ENCODE measurements around the gene RHBDD1. TPM values are rescaled to one million over a fixed set of nuclear protein-coding genes. Genes with fewer than 3 reads are reported as not detected.

Gene RHBDD1
- total RNA-seq, 1 donor from 2014 or later = 3.7 TPM

DNA sequence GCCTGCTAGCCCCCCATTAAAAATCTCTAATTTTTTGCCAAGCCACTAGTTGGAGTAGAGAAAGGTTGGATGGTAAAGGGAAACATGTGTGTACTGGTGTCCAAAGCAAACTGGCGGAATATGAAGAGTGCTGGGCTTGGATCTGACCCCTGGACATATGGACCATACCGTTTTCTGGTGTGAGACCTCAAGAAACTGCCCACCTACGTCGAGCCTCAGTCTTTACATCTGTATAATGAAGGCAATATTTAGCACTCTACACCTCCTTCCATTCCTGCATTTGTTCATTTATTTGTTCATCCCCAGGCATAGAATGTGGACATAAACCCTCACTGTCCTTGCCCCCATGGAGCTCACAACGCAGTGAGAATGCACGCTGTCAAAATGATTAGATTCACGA is 142.4 kb downstream of the RHBDD1 start:
- no peak overlapping the region for H3K4me3 ChIP-seq
- no peak for DNase-seq (ENCODE audit: low spot score in 2 of 2)
- no peaks in the 10 kb centered on the region for H3K4me1 ChIP-seq
- H3K27ac ChIP-seq = no peak overlapping the region
- no peak for TF ChIP-seq CTCF (IDR thresholded peaks at IDR 0.05)
- intact Hi-C loops (cut with DNase I) = loop anchor here (10.0 kb wide), 1 partner anchor 313 kb away; no protein-coding TSS in a partner anchor
- no peaks in the 10 kb centered on the region for H3K27me3 ChIP-seq
- no peaks in the 10 kb centered on the region for H3K9me3 ChIP-seq
- H3K36me3 ChIP-seq = no peaks in the 10 kb centered on the region

- Histone ChIP-seq H3K4me1 (no peaks in the 10 kb centered on the region), H3K27me3 (no peaks in the 10 kb centered on the region), H3K9me3 (no peaks in the 10 kb centered on the region), H3K36me3 (no peaks in the 10 kb centered on the region), H3K4me3 (no peak overlapping the region), H3K27ac (no peak overlapping the region)
- DNase-seq (ENCODE audit: low spot score in 2 of 2) = no peak
- no peak for TF ChIP-seq CTCF (IDR thresholded peaks at IDR 0.05)
- intact Hi-C loops (cut with DNase I) = loop anchor here (10.0 kb wide), 1 partner anchor 314 kb away; no protein-coding TSS in a partner anchor
Observed at GRCh38 chr2:226979004-226979403, 143.2 kb downstream of the RHBDD1 start.

DNA sequence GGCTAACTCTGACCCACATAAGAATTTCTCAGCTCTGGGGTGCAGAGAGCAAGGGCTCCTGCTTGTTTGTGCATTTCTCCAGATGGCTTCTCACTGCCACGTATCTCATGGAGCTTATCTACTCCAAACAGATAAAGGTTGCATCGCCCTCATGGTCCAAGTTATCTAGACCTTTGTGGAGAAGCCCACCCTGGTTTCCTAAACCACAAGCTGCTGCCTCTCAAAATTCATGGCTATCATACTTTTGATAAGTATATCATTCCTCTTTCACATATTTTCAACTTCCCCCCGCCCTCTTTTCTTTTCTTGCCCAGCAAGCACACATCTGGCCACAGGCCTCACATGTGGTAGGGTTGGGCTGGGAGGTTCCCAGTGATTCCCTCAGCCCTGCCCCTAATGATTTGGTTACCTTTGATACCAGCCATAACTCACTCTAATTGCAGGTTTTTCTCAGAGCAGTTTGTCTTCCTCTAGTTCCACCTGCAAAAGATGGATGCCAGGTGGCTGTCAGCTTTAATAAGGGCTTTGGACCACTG is 146.0 kb downstream of the RHBDD1 start:
- intact Hi-C loops (cut with DNase I) = no loop called here
- H3K27ac ChIP-seq = no peak overlapping the region
- H3K27me3 ChIP-seq = no peaks in the 10 kb centered on the region
- no peak overlapping the region for H3K4me3 ChIP-seq
- peaks cover 0 to 3% of the 10 kb centered on the region in 2 donors for H3K4me1 ChIP-seq
- TF ChIP-seq CTCF (IDR thresholded peaks at IDR 0.05) = no peak
- no peaks in the 10 kb centered on the region for H3K36me3 ChIP-seq
- DNase-seq (ENCODE audit: low spot score in 2 of 2) = no peak
- H3K9me3 ChIP-seq = no peaks in the 10 kb centered on the region

DNA sequence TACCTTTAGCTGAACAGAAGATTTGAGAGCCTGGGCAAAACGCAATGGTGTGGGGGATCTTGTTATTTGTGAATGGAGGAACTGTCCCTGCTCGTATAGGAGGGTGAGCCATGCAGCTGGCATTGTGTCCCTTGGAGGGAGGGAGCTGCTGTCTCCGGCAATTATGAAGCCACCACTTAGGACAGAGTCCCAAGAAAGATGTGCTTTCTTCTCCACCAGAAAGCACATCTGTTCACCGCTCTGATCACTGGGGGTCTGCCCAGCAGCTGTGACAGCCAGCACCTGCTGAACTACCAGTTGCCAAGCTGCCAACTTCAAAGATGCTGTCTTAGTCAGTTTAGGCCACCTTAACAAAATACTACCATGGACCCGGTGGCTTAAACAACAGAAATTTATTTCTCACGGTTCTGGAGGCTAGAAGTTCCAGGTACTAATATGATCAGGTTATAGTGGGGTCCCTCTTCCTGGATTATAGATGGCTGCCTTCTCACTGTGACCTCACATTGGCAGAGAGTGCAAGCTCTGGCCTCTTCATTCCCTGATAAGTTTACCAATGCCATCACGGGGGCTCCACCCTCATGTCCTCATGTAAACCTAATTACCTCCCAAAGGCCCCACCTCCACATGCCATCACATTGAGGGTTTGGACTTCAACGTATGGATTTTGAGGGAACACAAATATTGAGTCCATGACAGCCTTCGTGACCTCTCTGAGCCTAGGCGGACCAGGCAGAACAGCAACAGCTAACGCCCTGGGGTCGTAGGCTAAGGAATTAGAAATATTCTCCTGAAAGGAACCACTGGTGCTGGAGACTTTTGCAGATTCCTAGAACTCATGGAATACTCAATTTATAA is 148.3 kb downstream of the RHBDD1 start:
- Histone ChIP-seq H3K9me3 (no peaks in the 10 kb centered on the region), H3K27ac (no peak overlapping the region), H3K36me3 (no peaks in the 10 kb centered on the region), H3K4me3 (no peak overlapping the region), H3K27me3 (no peaks in the 10 kb centered on the region), H3K4me1 (peaks cover 0 to 3% of the 10 kb centered on the region in 2 donors)
- no peak for DNase-seq (ENCODE audit: low spot score in 2 of 2)
- intact Hi-C loops (cut with DNase I) = loop anchor here (2.0 kb wide), 1 partner anchor 183 kb away; no protein-coding TSS in a partner anchor
- no peak for TF ChIP-seq CTCF (IDR thresholded peaks at IDR 0.05)

DNA sequence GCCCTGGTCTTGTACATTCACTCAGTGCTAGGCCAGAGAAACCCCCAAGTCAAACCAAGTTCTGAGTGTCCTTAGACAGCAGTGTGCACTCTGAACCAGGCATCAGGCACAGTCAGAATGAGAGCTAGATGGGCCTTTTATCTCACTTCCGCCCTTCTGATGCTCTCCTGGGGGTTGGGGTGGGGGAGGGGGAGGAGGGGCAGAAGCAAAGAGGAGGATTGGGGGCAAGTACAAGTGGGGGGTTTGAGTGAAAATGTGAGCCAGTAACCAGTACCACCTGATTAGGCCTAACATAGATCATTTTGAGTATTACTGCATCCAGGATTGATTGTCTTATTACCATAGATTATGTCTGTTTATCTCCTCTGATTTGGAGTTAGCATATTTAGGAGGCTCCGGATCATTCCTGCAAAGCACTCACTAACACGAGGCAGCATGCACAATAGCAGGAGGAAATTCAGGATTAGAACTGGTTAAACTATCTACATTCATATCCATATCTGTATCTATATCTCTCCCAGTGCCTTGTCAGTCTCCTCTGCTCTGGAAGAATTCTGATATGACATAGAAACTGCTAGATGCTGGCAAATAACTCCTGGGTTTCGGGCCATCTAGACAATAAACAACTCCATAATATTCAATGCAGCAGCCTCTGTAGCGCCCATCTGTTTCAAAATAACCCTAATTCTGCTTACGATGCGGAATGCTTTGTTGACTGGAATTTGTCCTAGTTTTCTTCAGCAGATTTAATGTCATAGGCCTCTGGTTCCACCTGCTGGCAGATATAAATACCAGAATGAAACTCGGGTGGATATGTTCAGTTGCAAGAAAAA is 149.1 kb downstream of the RHBDD1 start:
- Histone ChIP-seq H3K4me1 (peaks cover 0 to 3% of the 10 kb centered on the region in 2 donors), H3K9me3 (no peaks in the 10 kb centered on the region), H3K4me3 (no peak overlapping the region), H3K27me3 (no peaks in the 10 kb centered on the region), H3K36me3 (no peaks in the 10 kb centered on the region), H3K27ac (no peak overlapping the region)
- intact Hi-C loops (cut with DNase I) = loop anchor here (1.0 to 5.0 kb wide), 3 partner anchors 184 to 1317 kb away; no protein-coding TSS in a partner anchor
- DNase-seq (ENCODE audit: low spot score in 2 of 2) = no peak
- peak; percentile 71 to 74 (median 73) for TF ChIP-seq CTCF (IDR thresholded peaks at IDR 0.05)

Measured in ascending aorta (tissue), 2 donors.